GM23338 (cell line): ENCODE measurements around the gene SUSD2. TPM values are rescaled to one million over a fixed set of nuclear protein-coding genes. Genes with fewer than 3 reads are reported as not detected.
A peak's percentile ranks its signal among the peaks of the same experiment; 100 is the strongest.

Experiments used
- ATAC-seq: fragments of 200-7000 bp; cut with Tn5 transposase; 3 replicates; pipeline ENCODE4 v1.9.1; 2020
- DNase-seq: peaks from one replicate; pipeline ENCODE4 v3.0.0-alpha.2; 2015; ENCODE audit warnings: low spot score
- H2AFZ ChIP-seq: fragments of 200-600 bp; sonication (generic); 2 replicates; pipeline ENCODE4 v1.8.0; 2016; ENCODE audit warnings: antibody characterized with exemption, mild to moderate bottlenecking, moderate library complexity
- H3F3A ChIP-seq: fragments of 200-600 bp; sonication (generic); replicated peaks from 2 replicates; pipeline ENCODE4 v1.8.0; 2017; ENCODE audit warnings: antibody characterized with exemption, mixed run types, low read depth
- H3K27ac ChIP-seq: fragments of 200-600 bp; sonication (generic); 2 replicates; pipeline ENCODE4 v1.6.1; 2016; ENCODE audit warnings: low read depth
- H3K27me3 ChIP-seq: fragments of 200-600 bp; sonication (generic); 2 replicates; pipeline ENCODE4 v1.8.0; 2016; ENCODE audit warnings: mild to moderate bottlenecking, mixed run types, moderate library complexity; ENCODE audit not compliant: insufficient read depth
- H3K36me3 ChIP-seq: fragments of 200-600 bp; sonication (generic); 2 replicates; pipeline ENCODE4 v1.8.0; 2016; ENCODE audit warnings: mild to moderate bottlenecking; ENCODE audit not compliant: insufficient read depth
- H3K4me1 ChIP-seq: fragments of 200-600 bp; sonication (generic); 2 replicates; pipeline ENCODE4 v1.8.0; 2016; ENCODE audit warnings: mild to moderate bottlenecking, moderate library complexity; ENCODE audit not compliant: insufficient read depth
- H3K4me2 ChIP-seq: fragments of 200-600 bp; sonication (generic); 2 replicates; pipeline ENCODE4 v1.7.1; 2017; ENCODE audit warnings: mixed run types
- H3K4me3 ChIP-seq: fragments of 200-600 bp; sonication (generic); 2 replicates; pipeline ENCODE4 v1.6.1; 2016; ENCODE audit warnings: mixed run types
- H3K79me2 ChIP-seq: fragments of 200-600 bp; sonication (generic); replicated peaks from 2 replicates; pipeline ENCODE4 v1.8.0; 2017; ENCODE audit warnings: mild to moderate bottlenecking; ENCODE audit not compliant: insufficient read depth
- H3K9me2 ChIP-seq: fragments of 200-600 bp; sonication (generic); 2 replicates; pipeline ENCODE4 v1.8.0; 2017; ENCODE audit not compliant: insufficient read depth
- H4K20me1 ChIP-seq: fragments of 200-600 bp; sonication (generic); replicated peaks from 2 replicates; pipeline ENCODE4 v1.8.0; 2017; ENCODE audit warnings: mild to moderate bottlenecking; ENCODE audit not compliant: insufficient read depth
- H3K27ac Mint-ChIP-seq: 2 replicates; pipeline ENCODE4 v1.8.0; 2020; ENCODE audit warnings: inconsistent platforms, mild to moderate bottlenecking, moderate library complexity, mixed read lengths
- H3K27me3 Mint-ChIP-seq: 3 replicates; pipeline ENCODE4 v1.8.0; 2022; ENCODE audit warnings: low read depth, mild to moderate bottlenecking, moderate library complexity, mixed read lengths, inconsistent platforms; ENCODE audit not compliant: insufficient read depth, poor library complexity
- H3K36me3 Mint-ChIP-seq: 3 replicates; pipeline ENCODE4 v1.8.0; 2021; ENCODE audit warnings: low read depth, mild to moderate bottlenecking, inconsistent platforms, moderate library complexity, mixed read lengths
- H3K4me1 Mint-ChIP-seq: 3 replicates; pipeline ENCODE4 v1.8.0; 2020; ENCODE audit warnings: mild to moderate bottlenecking, inconsistent platforms, mixed read lengths
- H3K4me3 Mint-ChIP-seq: 3 replicates; pipeline ENCODE4 v1.8.0; 2021; ENCODE audit warnings: moderate library complexity, mild to moderate bottlenecking, inconsistent platforms, mixed read lengths
- H3K9me3 Mint-ChIP-seq: 3 replicates; pipeline ENCODE4 v1.8.0; 2020; ENCODE audit warnings: moderate library complexity, mild to moderate bottlenecking, inconsistent platforms, mixed read lengths
- CREB1 ChIP-seq: fragments of 250-450 bp; sonication (Bioruptor Pico); IDR thresholded peaks from 2 replicates; pipeline ENCODE4 v1.5.0; 2020; ENCODE audit warnings: low read depth, mild to moderate bottlenecking, moderate library complexity
- CTCF ChIP-seq, 2 experiments: fragments of 200-600 bp in 1 of 2; sonication (generic) in 1 of 2; conservative IDR thresholded peaks; 2 replicates each; pipeline versions ENCODE4 v1.5.1 to v1.6.1; 2016 to 2017; ENCODE audit warnings: antibody characterized with exemption in 2 of 2, low read depth in 2 of 2, mild to moderate bottlenecking in 2 of 2, moderate library complexity in 1 of 2
- ETS1 ChIP-seq: IDR thresholded peaks from 2 replicates; pipeline ENCODE4 v1.6.1; 2016; ENCODE audit warnings: antibody characterized with exemption
- EZH2 ChIP-seq: fragments of 200-600 bp; sonication (generic); IDR thresholded peaks from one replicate; pipeline ENCODE4 v1.8.0; 2017; ENCODE audit warnings: antibody characterized with exemption, mild to moderate bottlenecking, low read depth; ENCODE audit not compliant: unreplicated experiment
- EZH2phosphoT487 ChIP-seq: fragments of 200-600 bp; sonication (generic); IDR thresholded peaks from one replicate; pipeline ENCODE4 v1.8.1; 2018; ENCODE audit warnings: antibody characterized with exemption; ENCODE audit not compliant: unreplicated experiment
- JUNB ChIP-seq: IDR thresholded peaks from one replicate; pipeline ENCODE4 v1.6.1; 2016; ENCODE audit warnings: antibody characterized with exemption; ENCODE audit not compliant: unreplicated experiment
- NANOG ChIP-seq: IDR thresholded peaks from 2 replicates; pipeline ENCODE4 v1.6.1; 2016; ENCODE audit warnings: antibody characterized with exemption, borderline replicate concordance
- POLR2AphosphoS5 ChIP-seq: IDR thresholded peaks from 2 replicates; pipeline ENCODE4 v1.6.1; 2016; ENCODE audit warnings: antibody characterized with exemption, low read depth
- REST ChIP-seq: IDR thresholded peaks from one replicate; pipeline ENCODE4 v1.6.1; 2018; ENCODE audit warnings: antibody characterized with exemption; ENCODE audit not compliant: unreplicated experiment
- STAT1 ChIP-seq: IDR thresholded peaks from one replicate; pipeline ENCODE4 v1.6.1; 2016; ENCODE audit warnings: antibody characterized with exemption; ENCODE audit not compliant: unreplicated experiment
- ZNF114 ChIP-seq: fragments of 250-450 bp; sonication (Bioruptor Pico); IDR thresholded peaks from 2 replicates; pipeline ENCODE4 v1.5.0; 2020; ENCODE audit warnings: mild to moderate bottlenecking, moderate library complexity
- ZNF331 ChIP-seq: fragments of 250-450 bp; sonication (Bioruptor Pico); IDR thresholded peaks from 2 replicates; pipeline ENCODE4 v1.5.0; 2020; ENCODE audit warnings: low read depth, mild to moderate bottlenecking, moderate library complexity
- polyA plus RNA-seq: library from polyadenylated mRNA; unstranded; fragments of >200 nt; fragmentation: Nextera tagmentation; extraction: Ambion mirVana; gene quantifications from 2 replicates; pipeline ENCODE4 v1.2.1, GENCODE V29; 2016
- total RNA-seq: library from RNA; depleted of rRNA; stranded (reverse); fragments of >200 nt; shearing (Covaris generic); gene quantifications from 2 replicates; pipeline ENCODE4 v1.2.3, GENCODE V29; 2014

Gene SUSD2
- total and polyA plus RNA-seq, 2 experiments from 2014 or later, result 0.74 to 2.1 TPM

GRCh38 chr22:24191381-24191841, 10.1 kb downstream of the SUSD2 start:
- no peaks in the 10 kb centered on the region for H3K79me2 ChIP-seq
- no peaks in the 10 kb centered on the region for H3F3A ChIP-seq
- H3K36me3 ChIP-seq, result no peaks in the 10 kb centered on the region
- no peaks in the 10 kb centered on the region for H3K36me3 Mint-ChIP-seq
- no peak overlapping the region for H3K4me3 ChIP-seq
- no peaks in the 10 kb centered on the region for H3K27me3 ChIP-seq
- H3K27ac ChIP-seq, result no peak overlapping the region
- no peak for ATAC-seq
- no peak for DNase-seq
- H3K27me3 Mint-ChIP-seq, result peaks cover 9% of the 10 kb centered on the region
- TF ChIP-seq ZNF331 (CRISPR knock-in tag), result no peak
- 0 out of 4 replicates have a peak, but pooled peaks of 1 of the 2 experiments have one; percentile 5 for TF ChIP-seq CTCF (conservative IDR thresholded peaks at IDR 0.05; ENCODE audit: low read depth in 2 of 2)
- H3K4me2 ChIP-seq, result no peak overlapping the region
- no peaks in the 10 kb centered on the region for H3K4me1 ChIP-seq
- no peaks in the 10 kb centered on the region for H4K20me1 ChIP-seq
- no peak overlapping the region for H3K4me3 Mint-ChIP-seq
- no peak overlapping the region for H2AFZ ChIP-seq
- H3K4me1 Mint-ChIP-seq, result 0 out of 3 replicates have a peak, but pooled peaks cover under 1% of the 10 kb centered on the region
- no peaks in the 10 kb centered on the region; the same call in 2 of the 3 replicates for H3K9me3 Mint-ChIP-seq
- no peaks in the 10 kb centered on the region for H3K9me2 ChIP-seq
- H3K27ac Mint-ChIP-seq, result no peak overlapping the region

- H3K79me2 ChIP-seq, result no peaks in the 10 kb centered on the region
- no peaks in the 10 kb centered on the region for H3F3A ChIP-seq
- no peaks in the 10 kb centered on the region for H3K4me1 ChIP-seq
- no peak overlapping the region for H3K4me3 Mint-ChIP-seq
- 0 out of 3 replicates have a peak, but pooled peaks cover 2% of the 10 kb centered on the region for H3K4me1 Mint-ChIP-seq
- no peak overlapping the region for H3K4me2 ChIP-seq
- no peaks in the 10 kb centered on the region for H3K9me2 ChIP-seq
- no peaks in the 10 kb centered on the region for H4K20me1 ChIP-seq
- H2AFZ ChIP-seq, result no peak overlapping the region
- H3K27ac Mint-ChIP-seq, result no peak overlapping the region
- H3K27me3 Mint-ChIP-seq, result peaks cover 9% of the 10 kb centered on the region
- no peak overlapping the region for H3K4me3 ChIP-seq
- ATAC-seq, result no peak
- no peak for DNase-seq
- no peak for TF ChIP-seq POLR2AphosphoS5
- TF ChIP-seq CTCF (conservative IDR thresholded peaks at IDR 0.05; ENCODE audit: low read depth in 2 of 2), result no peak
- no peak for TF ChIP-seq STAT1
- TF ChIP-seq EZH2phosphoT487, result no peak
- no peak for TF ChIP-seq ZNF114 (CRISPR knock-in tag)
- no peak for TF ChIP-seq JUNB
- no peak for TF ChIP-seq CREB1 (CRISPR knock-in tag)
- TF ChIP-seq ZNF331 (CRISPR knock-in tag), result no peak
- no peak for TF ChIP-seq ETS1
- no peak for TF ChIP-seq REST
- no peak for TF ChIP-seq EZH2
- no peak for TF ChIP-seq NANOG
- H3K27me3 ChIP-seq, result no peaks in the 10 kb centered on the region
- H3K36me3 ChIP-seq, result no peaks in the 10 kb centered on the region
- H3K9me3 Mint-ChIP-seq, result no peaks in the 10 kb centered on the region; the same call in 2 of the 3 replicates
- H3K27ac ChIP-seq, result no peak overlapping the region
- no peaks in the 10 kb centered on the region for H3K36me3 Mint-ChIP-seq
Measured at GRCh38 chr22:24191893-24192292, 10.6 kb downstream of the SUSD2 start.
